GM23248 (cell line): ENCODE data around the gene TNIP1.

ENCODE experiments used
- EZH2 ChIP-seq: fragments of 200-600 bp; sonication (generic); IDR thresholded peaks from 2 replicates; pipeline ENCODE4 v1.6.1; 2018; ENCODE audit warnings: antibody characterized with exemption, mild to moderate bottlenecking; ENCODE audit not compliant: insufficient read depth, poor library complexity, severe bottlenecking
- EZH2phosphoT487 ChIP-seq: fragments of 200-600 bp; sonication (generic); IDR thresholded peaks from 2 replicates; pipeline ENCODE4 v1.6.1; 2018; ENCODE audit warnings: antibody characterized with exemption, moderate library complexity, mild to moderate bottlenecking, low read depth; ENCODE audit not compliant: insufficient read depth

DNA sequence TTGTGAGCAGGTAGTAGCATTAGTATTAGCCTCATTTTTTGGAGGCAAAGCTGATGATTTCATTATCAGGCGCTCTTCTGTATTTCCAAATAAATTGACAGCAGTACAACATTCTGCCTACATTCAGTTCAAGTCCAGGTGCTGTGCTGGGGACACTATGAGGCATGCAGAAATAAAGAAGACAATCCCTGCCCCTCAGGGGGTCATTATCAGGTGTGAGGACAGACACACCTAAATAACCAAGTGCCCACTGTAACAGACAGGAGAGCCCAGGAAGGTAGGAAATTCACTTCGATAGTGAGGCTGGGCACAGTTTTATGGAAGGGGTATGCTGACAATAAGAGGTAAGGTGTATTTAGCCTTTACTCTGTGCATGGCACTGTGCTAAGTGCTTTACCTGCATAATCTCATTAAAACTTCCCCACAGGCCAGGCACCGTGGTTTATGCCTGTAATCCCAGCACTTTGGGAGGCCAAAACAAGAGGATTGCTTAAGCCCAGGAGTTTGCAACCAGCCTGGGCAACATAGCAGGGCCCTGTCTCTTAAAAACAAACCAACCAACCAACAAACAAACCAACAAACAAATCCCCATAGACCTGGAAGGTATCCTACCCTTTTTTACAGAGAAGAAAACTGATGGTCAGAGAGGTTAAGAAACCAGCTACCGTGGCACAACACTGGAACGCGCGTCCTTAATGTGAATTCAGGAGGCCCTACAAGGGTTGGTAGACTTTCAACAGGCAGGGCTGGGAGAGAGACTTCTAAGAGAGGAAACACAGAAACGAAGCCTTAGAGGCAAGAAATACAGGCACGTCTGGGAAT lies 77.9 kb downstream of the TNIP1 start:
- no peak for TF ChIP-seq EZH2
- TF ChIP-seq EZH2phosphoT487 = no peak
